B cell (primary cell): ENCODE results near the gene TP63. TPM values are rescaled to one million over a fixed set of nuclear protein-coding genes. Genes with fewer than 3 reads are reported as not detected.

Experiments used
- ATAC-seq: fragments of 200-7000 bp; cut with Tn5 transposase; one replicate; pipeline ENCODE4 v1.10.0; 2021; ENCODE audit warnings: low read depth, mild to moderate bottlenecking, moderate number of reproducible peaks, moderate library complexity
- CTCF ChIA-PET: fragments of 350-600 bp; sonication (Branson Sonifier 250); formaldehyde crosslinking; loops from one replicate; lab custom pipeline; 2021; ENCODE audit warnings: antibody characterized with exemption, inconsistent platforms; lab: Charles Lee
- POLR2A ChIA-PET: fragments of 350-600 bp; sonication (Branson Sonifier 250); formaldehyde crosslinking; loops from one replicate; lab custom pipeline; 2021; ENCODE audit warnings: antibody characterized with exemption; lab: Charles Lee
- DNase-seq: peaks from one replicate; pipeline ENCODE4 v3.0.0; 2013
- H2AFZ ChIP-seq: 2 replicates; pipeline ENCODE4 v1.6.1; 2012; ENCODE audit warnings: mild to moderate bottlenecking, low read depth, low read length; ENCODE audit not compliant: insufficient read depth, poor library complexity, severe bottlenecking
- H3K27ac ChIP-seq, 2 donors: 1 replicate in 1 of 2; 2 replicates in 1 of 2; pipeline ENCODE4 v1.5.1; 2012 to 2013; ENCODE audit warnings: low read length in 2 of 2, mild to moderate bottlenecking in 2 of 2, moderate library complexity in 1 of 2
- H3K27me3 ChIP-seq, 4 experiments: fragments of 200-600 bp in 1 of 4; sonication (generic) in 1 of 4; replicated peaks in 1 of 4; 1 replicate in 2 of 4; 2 replicates in 2 of 4; pipeline versions ENCODE4 v1.6.1 to v1.7.0; 2013 to 2016; ENCODE audit warnings: low read length in 3 of 4, mild to moderate bottlenecking in 2 of 4, mixed read lengths in 1 of 4, moderate library complexity in 1 of 4; ENCODE audit not compliant: insufficient read depth in 4 of 4, control insufficient read depth in 3 of 4; ENCODE audit errors: control extremely low read depth in 1 of 4
- H3K36me3 ChIP-seq, 2 experiments: replicated peaks in 1 of 2; 1 replicate in 1 of 2; 2 replicates in 1 of 2; pipeline versions ENCODE4 v1.6.1 to v1.7.1; 2013; ENCODE audit warnings: low read length in 1 of 2; ENCODE audit not compliant: insufficient read depth in 2 of 2, control insufficient read depth in 1 of 2; ENCODE audit errors: control extremely low read depth in 1 of 2, extremely low read depth in 1 of 2
- H3K4me1 ChIP-seq, 2 donors: fragments of 200-600 bp in 1 of 2; sonication (generic) in 1 of 2; 1 replicate in 1 of 2; 2 replicates in 1 of 2; pipeline versions ENCODE4 v1.5.1 to v1.6.1; 2013 to 2017; ENCODE audit warnings: low read length in 2 of 2; ENCODE audit not compliant: control insufficient read depth in 2 of 2, insufficient read depth in 2 of 2
- H3K4me2 ChIP-seq: replicated peaks from 2 replicates; pipeline ENCODE3; 2012; ENCODE audit warnings: mild to moderate bottlenecking, low read depth, low read length; ENCODE audit not compliant: poor library complexity, severe bottlenecking
- H3K4me3 ChIP-seq, 5 experiments: fragments of 200-600 bp in 1 of 5; sonication (generic) in 1 of 5; 1 replicate in 3 of 5; 2 replicates in 2 of 5; pipeline versions ENCODE4 v1.5.1 to v1.7.0; 2011 to 2016; ENCODE audit warnings: low read length in 4 of 5, mild to moderate bottlenecking in 4 of 5, low read depth in 2 of 5, control low read depth in 1 of 5, moderate library complexity in 1 of 5; ENCODE audit not compliant: insufficient read depth in 1 of 5; ENCODE audit errors: control extremely low read depth in 1 of 5, extremely low read depth in 1 of 5
- H3K79me2 ChIP-seq: fragments of 200-600 bp; sonication (generic); one replicate; pipeline ENCODE4 v1.6.0; 2016; ENCODE audit warnings: low read length; ENCODE audit not compliant: control insufficient read depth, insufficient read depth
- H3K9ac ChIP-seq: fragments of 200-600 bp; sonication (generic); 2 replicates; pipeline ENCODE4 v1.6.1; 2017; ENCODE audit warnings: mild to moderate bottlenecking, low read length, moderate library complexity
- H3K9me3 ChIP-seq, 3 donors: one replicate each; pipeline versions ENCODE4 v1.6.1 to v1.7.1; 2013; ENCODE audit warnings: low read length in 2 of 3; ENCODE audit not compliant: control insufficient read depth in 2 of 3, insufficient read depth in 1 of 3; ENCODE audit errors: control extremely low read depth in 1 of 3
- H4K20me1 ChIP-seq: 2 replicates; pipeline ENCODE4 v1.6.0; 2012; ENCODE audit warnings: mild to moderate bottlenecking, low read length; ENCODE audit not compliant: insufficient read depth, control insufficient read depth, poor library complexity, severe bottlenecking
- H3K27ac Mint-ChIP-seq: one replicate; pipeline ENCODE4 v1.8.0; 2021; ENCODE audit warnings: mixed read lengths
- H3K27me3 Mint-ChIP-seq: one replicate; pipeline ENCODE4 v1.8.0; 2021; ENCODE audit warnings: mixed read lengths
- H3K4me1 Mint-ChIP-seq: one replicate; pipeline ENCODE4 v1.8.0; 2021; ENCODE audit warnings: mixed read lengths
- H3K4me3 Mint-ChIP-seq: one replicate; pipeline ENCODE4 v1.8.0; 2021; ENCODE audit warnings: mixed read lengths
- H3K9me3 Mint-ChIP-seq: one replicate; pipeline ENCODE4 v1.8.0; 2022; ENCODE audit warnings: mixed read lengths; ENCODE audit not compliant: insufficient read depth
- CTCF ChIP-seq: fragments of 200-600 bp; IDR thresholded peaks from one replicate; pipeline ENCODE4 v1.8.0; 2022; ENCODE audit warnings: antibody characterized with exemption, mild to moderate bottlenecking
- EZH2 ChIP-seq: IDR thresholded peaks from 2 replicates; pipeline ENCODE4 v1.6.1; 2012; ENCODE audit warnings: borderline replicate concordance, low read depth, mild to moderate bottlenecking, moderate library complexity, low read length; ENCODE audit not compliant: insufficient read depth, poor library complexity, severe bottlenecking
- WGBS: methylation state at CpG from one replicate; pipeline ENCODE4 v1.1.5; 2013; ENCODE audit warnings: missing lambda C conversion rate; ENCODE audit not compliant: insufficient coverage; 5-methylcytosine and 5-hydroxymethylcytosine counted together
- intact Hi-C: fragments of 100-400 bp; cut with micrococcal nuclease; formaldehyde crosslinking; loops from one replicate; pipeline ENCODE4 v1.10.0; 2022
- polyA plus RNA-seq: library from polyadenylated mRNA; depleted of rRNA; stranded (reverse); fragments of >200 nt; gene quantifications from 2 replicates; pipeline ENCODE4 v1.2.3, GENCODE V29; 2012
- total RNA-seq, 2 donors: library from RNA; stranded (reverse); fragments of 120-200 nt in 1 of 2; gene quantifications; 1 replicate in 1 of 2; 2 replicates in 1 of 2; pipeline versions ENCODE4 v1.2.3 to v1.2.4, GENCODE V29; 2013 to 2022

Gene TP63
- total and polyA plus RNA-seq, 2 donors (not counting 1 experiment from before 2014, with no cell fraction given): 1.2 to 2.0 TPM

- Histone ChIP-seq H3K79me2 (no peaks in the 10 kb centered on the region), H4K20me1 (no peaks in the 10 kb centered on the region), H3K27ac (no peak overlapping the region), H3K4me2 (no peak overlapping the region), H3K36me3 (no peaks in the 10 kb centered on the region), H3K4me3 (no peak overlapping the region), H2AFZ (no peak overlapping the region), H3K9ac (no peak overlapping the region), H3K27me3 (no peaks in the 10 kb centered on the region), H3K9me3 (no peaks in the 10 kb centered on the region), H3K4me1 (no peaks in the 10 kb centered on the region)
- Mint-ChIP-seq H3K27ac (no peak overlapping the region), H3K27me3 (no peaks in the 10 kb centered on the region), H3K4me1 (no peaks in the 10 kb centered on the region), H3K4me3 (no peak overlapping the region), H3K9me3 (no peaks in the 10 kb centered on the region)
- ATAC-seq (no peak), DNase-seq (no peak)
- 67% methylated on average over 1 of the region's 4 CpGs for WGBS
- intact Hi-C loops: no loop called here
- no peak for TF ChIP-seq EZH2
- TF ChIP-seq CTCF: no peak
- POLR2A ChIA-PET: no interaction called here
- CTCF ChIA-PET: no interaction called here
These were observed 190.1 kb downstream of the TP63 start for GRCh38 chr3:189821262-189821661.

- no peaks in the 10 kb centered on the region for H3K27me3 Mint-ChIP-seq
- no peak for ATAC-seq
- H3K27ac Mint-ChIP-seq: no peak overlapping the region
- H3K27me3 ChIP-seq: no peaks in the 10 kb centered on the region
- H3K27ac ChIP-seq: no peak overlapping the region
- no peaks in the 10 kb centered on the region for H3K4me1 Mint-ChIP-seq
- H4K20me1 ChIP-seq: no peaks in the 10 kb centered on the region
- no peak overlapping the region for H3K4me3 Mint-ChIP-seq
- H3K4me3 ChIP-seq: no peak overlapping the region
- no peak overlapping the region for H3K9ac ChIP-seq
- no peaks in the 10 kb centered on the region for H3K9me3 ChIP-seq
- TF ChIP-seq CTCF (no peak), EZH2 (no peak)
- H3K4me1 ChIP-seq: no peaks in the 10 kb centered on the region
- no peak overlapping the region for H3K4me2 ChIP-seq
- no peaks in the 10 kb centered on the region for H3K9me3 Mint-ChIP-seq
- 100% methylated on average over 2 of the region's 3 CpGs for WGBS
- H3K79me2 ChIP-seq: no peaks in the 10 kb centered on the region
- no peaks in the 10 kb centered on the region for H3K36me3 ChIP-seq
- ChIA-PET POLR2A (no interaction called here), CTCF (no interaction called here)
- H2AFZ ChIP-seq: no peak overlapping the region
- intact Hi-C loops: no loop called here
- no peak for DNase-seq
These were observed 191.5 kb downstream of the TP63 start for GRCh38 chr3:189822726-189823125.
